ENCODE data around the gene NTRK2.

NTRK2 gene

DNA sequence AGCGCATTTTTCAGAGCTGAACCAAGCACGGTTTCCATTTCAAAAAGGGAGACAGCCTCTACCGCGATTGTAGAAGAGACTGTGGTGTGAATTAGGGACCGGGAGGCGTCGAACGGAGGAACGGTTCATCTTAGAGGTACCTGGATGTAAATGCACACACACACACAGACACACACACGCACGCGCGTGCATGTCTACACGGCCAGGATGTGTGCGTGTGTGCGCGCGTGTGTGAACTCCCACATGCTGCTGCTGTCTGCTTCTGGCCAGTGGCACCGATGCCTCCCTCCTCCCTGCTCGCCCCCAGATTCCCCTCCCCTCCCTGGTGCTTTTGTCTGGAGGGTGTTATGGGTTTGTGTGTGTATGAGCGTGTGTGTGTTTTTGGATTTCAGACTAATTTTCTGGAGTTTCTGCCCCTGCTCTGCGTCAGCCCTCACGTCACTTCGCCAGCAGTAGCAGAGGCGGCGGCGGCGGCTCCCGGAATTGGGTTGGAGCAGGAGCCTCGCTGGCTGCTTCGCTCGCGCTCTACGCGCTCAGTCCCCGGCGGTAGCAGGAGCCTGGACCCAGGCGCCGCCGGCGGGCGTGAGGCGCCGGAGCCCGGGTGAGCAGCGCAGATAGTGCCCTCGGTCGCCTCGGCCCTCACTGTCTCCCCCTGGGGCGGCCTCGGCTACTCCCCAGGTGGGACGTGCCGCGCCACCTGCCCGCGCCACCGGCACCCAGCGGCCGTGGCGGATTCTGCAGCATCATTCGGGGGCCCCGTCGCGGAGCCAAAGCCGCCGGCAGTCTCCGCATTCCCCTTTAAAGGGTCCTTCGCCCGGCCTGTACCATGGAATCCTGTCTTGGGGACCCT, at the start of gene NTRK2:
Gene NTRK2, plus strand, starts transcription at position 442 of the 850 bp plus-strand sequence. CDS start 1,020 bp downstream, outside the sequence.
- DNase-seq: no peak

GRCh38 chr9:84620338-84620737, 49.2 kb upstream of the NTRK2 start:
- no peak for DNase-seq

DNA sequence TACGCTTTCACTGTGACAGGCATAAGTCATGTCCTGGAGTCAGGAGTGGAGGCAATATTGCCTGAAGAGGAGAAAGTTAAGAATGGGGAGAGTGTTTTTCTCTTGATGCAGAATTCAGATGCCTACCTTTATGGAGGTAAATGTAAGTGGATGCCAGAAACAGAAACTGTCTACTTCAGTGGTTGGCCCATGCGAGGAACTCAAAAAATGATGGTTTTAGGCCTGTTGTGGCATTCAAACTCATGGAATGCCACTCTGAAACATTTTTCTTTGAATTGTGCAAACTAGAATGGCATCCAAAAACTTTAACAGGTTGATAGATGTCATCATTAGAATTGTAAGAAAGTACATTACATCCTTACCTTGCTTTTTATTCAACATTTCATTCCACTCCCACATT, 47.7 kb upstream of the NTRK2 start:
- DNase-seq: no peak

GRCh38 chr9:84622981-84623380, 46.5 kb upstream of the NTRK2 start:
- no peak for DNase-seq

DNA sequence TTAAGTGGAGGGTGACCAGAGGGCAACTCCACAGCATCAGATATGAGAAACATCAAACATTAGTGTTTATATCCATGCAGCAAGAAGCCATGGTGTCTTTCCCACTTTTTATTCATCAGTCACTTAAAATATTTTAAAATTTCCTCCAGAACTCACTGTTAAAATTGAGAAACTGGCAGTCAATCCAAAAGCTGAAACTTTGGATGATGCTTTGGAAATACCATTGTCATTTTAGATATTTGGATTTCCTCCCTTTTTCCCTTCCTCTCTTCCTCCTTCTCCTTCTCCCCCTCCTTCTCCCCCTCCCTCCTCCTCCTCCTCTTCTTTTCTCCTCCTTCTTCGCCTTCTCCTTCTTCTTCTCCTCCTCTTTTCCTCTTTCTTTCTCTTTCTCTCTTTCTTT, 33.1 kb upstream of the NTRK2 start:
- DNase-seq: no peak

GRCh38 chr9:84642553-84643141, 26.9 kb upstream of the NTRK2 start:
- DNase-seq: no peak

GRCh38 chr9:84647699-84648098, 21.8 kb upstream of the NTRK2 start:
- DNase-seq: no peak

DNA sequence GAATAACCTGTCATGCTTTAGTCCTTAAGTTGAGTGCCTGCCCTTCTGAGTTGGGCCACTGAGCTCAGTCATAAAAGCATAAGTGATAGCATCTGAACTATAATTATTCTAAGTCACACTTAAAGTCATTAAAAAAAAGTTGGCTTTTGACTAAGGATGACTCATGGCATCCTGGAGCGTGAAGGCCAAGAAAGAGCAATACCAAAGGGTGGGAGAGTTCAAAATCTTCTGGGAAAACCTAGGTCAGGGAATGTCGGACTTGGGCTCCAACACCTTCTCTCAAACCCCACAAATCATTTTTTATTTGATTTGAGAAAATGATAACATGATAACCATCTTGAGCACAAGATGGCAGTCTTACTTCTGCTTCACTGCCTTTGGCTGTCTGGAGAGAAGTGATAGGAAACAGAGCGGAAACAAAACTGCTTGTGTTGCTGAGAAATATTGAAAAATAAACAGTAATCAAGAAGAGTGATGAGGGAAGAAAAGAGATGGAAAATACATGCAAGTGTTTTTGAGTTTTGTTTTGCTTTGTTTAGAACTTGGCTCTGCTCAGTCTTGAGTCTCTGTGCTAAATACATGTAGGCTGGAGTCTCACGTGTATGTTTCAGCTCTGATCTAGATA, 16.9 kb upstream of the NTRK2 start:
- DNase-seq: no peak

DNA sequence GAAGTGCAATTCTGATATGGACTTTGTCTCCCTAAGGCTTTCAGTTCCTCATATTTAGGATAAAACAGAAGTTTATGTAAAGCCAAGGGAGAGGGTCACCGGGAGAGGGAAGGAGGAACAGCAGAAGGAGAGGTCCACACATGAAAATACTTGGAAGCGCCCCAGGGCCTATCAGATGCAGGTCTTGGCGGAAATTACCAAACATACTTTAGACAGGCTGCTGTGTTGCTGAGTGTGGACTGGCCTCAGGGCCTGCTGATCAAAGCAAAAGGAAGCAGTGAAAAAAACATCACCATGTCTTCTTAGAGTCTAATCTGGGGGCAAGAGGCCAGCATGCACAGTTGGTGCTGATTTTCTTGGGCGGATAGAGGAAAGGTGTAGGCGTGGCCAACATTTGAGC, 14.1 kb upstream of the NTRK2 start:
- DNase-seq: no peak

DNA sequence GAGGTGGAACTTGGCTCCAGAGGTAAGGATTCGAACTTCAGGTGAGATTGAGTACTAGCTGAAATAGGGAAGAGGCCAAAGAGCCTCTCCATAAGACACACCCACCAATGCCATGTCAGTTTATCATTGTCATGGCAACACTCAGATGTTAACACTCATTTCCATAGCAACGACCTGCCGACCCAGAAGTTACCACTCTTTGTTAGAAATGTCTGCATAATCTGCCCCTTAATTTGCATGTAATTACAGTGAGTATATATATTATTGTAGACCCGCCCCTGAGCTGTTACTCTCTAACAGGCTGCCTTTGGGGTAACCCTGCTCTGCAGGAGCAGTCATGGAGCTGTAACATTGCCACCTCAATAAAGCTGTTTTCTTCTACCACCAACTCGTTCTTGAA, 10.2 kb upstream of the NTRK2 start:
- no peak for DNase-seq

- no peak for DNase-seq
Observed at GRCh38 chr9:84659773-84660172, 9.8 kb upstream of the NTRK2 start.

DNA sequence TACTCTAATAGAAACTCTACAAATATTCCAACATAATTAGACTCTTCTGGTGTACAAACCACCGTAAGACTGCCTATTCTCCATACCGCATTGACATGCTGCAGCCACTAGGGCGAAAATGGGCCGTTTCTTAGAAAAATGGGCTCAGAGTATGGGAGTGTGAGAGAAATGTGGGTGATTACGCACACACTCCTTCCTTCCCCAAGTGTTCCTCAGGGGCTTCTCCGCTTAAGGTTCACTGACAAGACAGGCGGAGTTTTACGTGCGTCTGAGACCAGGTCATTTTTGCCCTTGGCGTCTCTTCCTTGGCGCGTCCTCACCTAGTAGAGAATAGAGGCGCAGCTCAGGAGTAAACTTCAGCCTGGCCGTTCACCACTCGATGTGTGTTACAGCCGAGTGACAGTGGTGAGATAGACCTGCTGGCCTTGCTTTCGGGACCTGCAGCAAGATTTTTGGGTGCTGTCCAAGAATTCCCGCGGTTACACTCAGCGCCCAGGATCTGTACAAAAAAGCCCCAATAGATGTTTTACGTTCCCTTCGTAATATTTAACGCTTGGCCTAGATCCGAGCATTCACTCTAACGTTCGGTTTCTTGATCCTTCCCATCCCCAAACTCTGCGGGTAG, 1.8 kb upstream of the NTRK2 start:
- no peak for DNase-seq

GRCh38 chr9:84668196-84669012, 1.1 kb upstream of the NTRK2 start:
- peak; percentile 31 for DNase-seq

GRCh38 chr9:84669013-84669287, 579 bp upstream of the NTRK2 start:
- no peak for DNase-seq

- DNase-seq: no peak
Observed at GRCh38 chr9:84670138-84671041, 861 bp downstream of the NTRK2 start.

DNA sequence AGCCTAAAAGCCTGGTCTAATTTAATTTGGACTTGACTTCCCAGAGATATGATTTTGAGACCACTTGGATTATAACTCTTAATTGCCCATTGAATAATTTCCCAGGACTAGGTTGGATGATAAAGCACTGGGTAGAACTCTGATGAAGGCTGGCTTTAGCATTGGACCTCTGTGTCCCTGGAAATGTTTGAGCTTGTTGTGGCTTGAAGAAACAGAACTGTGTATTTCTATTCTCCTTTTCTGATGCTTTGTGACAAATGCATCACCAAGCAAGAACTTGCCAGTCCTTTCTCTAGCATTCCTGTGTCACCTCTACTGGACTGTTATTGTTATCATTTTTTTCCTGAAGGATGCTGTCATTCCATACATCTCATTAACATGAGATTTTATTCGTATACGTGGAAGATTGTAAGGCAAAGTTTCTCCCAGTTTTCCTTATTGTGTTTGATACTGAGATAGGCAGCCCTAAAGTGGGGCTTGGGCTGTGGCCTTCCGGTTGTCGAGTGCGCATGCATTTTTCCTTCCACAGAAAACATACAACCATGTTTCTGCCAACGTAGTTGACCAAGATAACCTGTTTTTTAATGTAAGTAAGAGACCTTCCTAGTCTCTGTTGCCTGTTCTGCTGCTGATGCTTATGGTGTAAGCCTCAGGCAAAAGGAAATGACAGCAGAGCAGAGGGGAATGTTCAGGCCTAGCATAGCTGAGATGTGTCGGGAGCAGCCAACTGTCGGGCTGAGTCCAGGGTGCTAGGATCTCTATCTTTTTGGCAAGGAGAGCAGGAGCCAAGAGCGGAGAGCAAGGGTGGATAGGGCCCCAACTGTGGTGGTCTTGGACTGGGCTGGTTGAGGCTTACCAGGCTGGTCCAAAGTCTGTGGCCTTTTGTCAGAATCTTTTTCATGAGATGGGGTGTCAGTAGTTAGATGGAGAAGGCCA, 2.3 kb downstream of the NTRK2 start:
- no peak for DNase-seq

GRCh38 chr9:84673806-84674205, 4.3 kb downstream of the NTRK2 start:
- DNase-seq: no peak

DNA sequence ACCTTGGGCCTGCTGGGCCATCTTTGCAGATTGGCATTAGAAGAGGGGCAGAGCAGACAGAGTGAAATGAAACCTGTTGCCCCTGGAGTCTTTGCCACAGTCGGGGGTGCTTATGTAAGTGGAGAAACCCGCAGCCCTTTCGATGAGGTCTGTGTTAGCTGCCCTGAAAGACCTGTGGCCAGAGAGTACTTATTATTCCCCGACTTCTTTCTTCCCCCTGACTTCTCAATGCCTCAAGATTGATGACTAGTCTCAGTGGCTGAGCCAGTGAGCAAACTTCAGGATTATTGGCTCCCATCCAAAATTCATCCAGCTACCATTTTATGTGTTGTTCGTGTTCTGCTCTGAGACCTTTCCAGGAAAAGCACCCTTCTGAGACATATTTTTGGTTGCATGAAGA, 7.6 kb downstream of the NTRK2 start:
- no peak for DNase-seq

DNA sequence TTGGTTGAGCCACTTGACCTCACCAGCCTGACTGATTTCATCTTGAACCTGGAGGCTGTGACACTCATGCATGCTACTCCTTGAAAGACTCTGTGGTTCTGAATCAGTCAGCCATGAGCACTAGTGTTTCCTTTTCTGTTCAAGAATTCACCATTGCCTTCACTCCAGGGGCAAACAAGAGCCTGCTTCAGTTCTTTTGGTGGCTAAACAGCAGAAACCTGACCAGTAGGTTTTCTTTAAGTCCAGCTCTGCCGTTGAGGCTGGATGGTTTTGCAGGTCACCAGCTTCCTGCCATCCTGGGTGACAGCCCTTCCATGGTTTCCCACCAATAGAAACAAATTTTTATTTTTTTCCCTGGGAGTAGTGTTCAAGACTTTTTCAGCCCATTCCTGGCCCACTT, 10.0 kb downstream of the NTRK2 start:
- no peak for DNase-seq

DNA sequence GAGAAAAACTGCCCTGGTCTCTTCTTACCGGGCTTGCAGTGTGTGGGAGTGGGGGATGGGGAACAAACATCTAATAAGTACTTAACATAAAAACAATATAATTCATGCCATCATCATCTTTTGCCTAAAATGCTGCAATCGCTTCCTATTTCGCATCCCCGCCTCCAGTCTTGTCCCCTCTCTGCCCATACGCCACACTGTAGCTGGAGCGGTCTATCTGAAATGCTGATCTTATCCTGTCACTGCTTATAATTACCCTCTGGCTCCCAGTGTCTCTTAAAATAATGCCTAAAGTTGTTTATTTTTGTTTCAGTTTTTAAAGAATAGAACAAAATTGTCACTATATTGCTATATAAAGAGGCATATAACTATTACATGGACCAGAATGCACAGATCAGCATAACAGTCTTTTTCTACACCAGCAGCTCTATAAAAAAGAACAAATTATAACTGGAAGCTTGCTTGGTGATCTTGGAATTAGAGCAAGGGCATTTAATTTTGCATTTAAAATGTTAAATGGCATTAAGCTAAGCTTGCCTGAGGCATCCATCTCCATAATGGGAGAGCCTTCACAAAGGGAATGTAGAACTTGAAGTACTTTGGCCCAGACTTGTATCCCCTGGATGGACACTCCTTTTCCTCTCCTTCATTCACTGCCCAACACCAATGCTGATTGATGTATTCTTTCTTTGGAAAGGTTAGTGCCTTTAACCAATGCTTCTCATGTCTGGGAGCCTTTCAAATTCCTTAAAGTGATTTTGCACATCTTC, 12.2 kb downstream of the NTRK2 start:
- DNase-seq: no peak

Data from inflammatory macrophage treated with lipopolysaccharide for 4 hours (primary cell).